ENCODE data around the gene PPM1J.
"Not testable (repeated sequence)": the region's sequence is repeated elsewhere in the genome, so short reads cannot be mapped to it uniquely, and the experiment has no call there.

- not testable (repeated sequence) for TF ChIP-seq CTCF (IDR thresholded peaks at IDR 0.05; ENCODE audit: low read depth, low read length); EZH2phosphoT487 (IDR thresholded peaks at IDR 0.05; ENCODE audit: low read depth)
Observed at GRCh38 chr1:112721294-112721693, 6.2 kb upstream of the PPM1J start.
